Measurements from ENCODE around the gene NUDT9.
"Not testable (repeated sequence)": the region's sequence is repeated elsewhere in the genome, so short reads cannot be mapped to it uniquely, and the experiment has no call there.

NUDT9 gene

GRCh38 chr4:87410157-87410556 lies 12.2 kb upstream of the NUDT9 start:
- no peak for DNase-seq

GRCh38 chr4:87410679-87411078 lies 11.7 kb upstream of the NUDT9 start:
- no peak for DNase-seq

- no peak for DNase-seq
Measured at GRCh38 chr4:87414816-87415215, 7.6 kb upstream of the NUDT9 start.

- no peak for DNase-seq
Measured at GRCh38 chr4:87416965-87417364, 5.4 kb upstream of the NUDT9 start.

GRCh38 chr4:87418410-87418809 lies 4.0 kb upstream of the NUDT9 start:
- DNase-seq: not testable (repeated sequence)

- DNase-seq: no peak
Measured at GRCh38 chr4:87419578-87420249, 2.7 kb upstream of the NUDT9 start.

- no peak for DNase-seq
Measured at GRCh38 chr4:87420276-87420830, 2.0 kb upstream of the NUDT9 start.

GRCh38 chr4:87423317-87424098 lies 1.1 kb downstream of the NUDT9 start:
- no peak for DNase-seq

- DNase-seq: not testable (repeated sequence)
Measured at GRCh38 chr4:87424099-87424543, 1.7 kb downstream of the NUDT9 start.

- DNase-seq: peak; percentile 12
Measured at GRCh38 chr4:87425711-87426110, 3.3 kb downstream of the NUDT9 start.

GRCh38 chr4:87426865-87427517 lies 4.6 kb downstream of the NUDT9 start:
- no peak for DNase-seq

- DNase-seq: no peak
Measured at GRCh38 chr4:87427518-87427868, 5.1 kb downstream of the NUDT9 start.

- no peak for DNase-seq
Measured at GRCh38 chr4:87428979-87429378, 6.6 kb downstream of the NUDT9 start.

- DNase-seq: no peak
Measured at GRCh38 chr4:87430038-87430437, 7.7 kb downstream of the NUDT9 start.

- no peak for DNase-seq
Measured at GRCh38 chr4:87433342-87433741, 11.0 kb downstream of the NUDT9 start.

GRCh38 chr4:87442889-87443288 lies 20.5 kb downstream of the NUDT9 start:
- no peak for DNase-seq

- no peak for DNase-seq
Measured at GRCh38 chr4:87444741-87445140, 22.4 kb downstream of the NUDT9 start.

- no peak for DNase-seq
Measured at GRCh38 chr4:87445964-87446363, 23.6 kb downstream of the NUDT9 start.

GRCh38 chr4:87446375-87446774 lies 24.0 kb downstream of the NUDT9 start:
- not testable (repeated sequence) for DNase-seq

GRCh38 chr4:87451537-87451936 lies 29.2 kb downstream of the NUDT9 start:
- DNase-seq: no peak

GRCh38 chr4:87458913-87459312 lies 36.5 kb downstream of the NUDT9 start:
- DNase-seq: no peak

- no peak for DNase-seq
Measured at GRCh38 chr4:87461281-87461700, 38.9 kb downstream of the NUDT9 start.

GRCh38 chr4:87462102-87462501 lies 39.7 kb downstream of the NUDT9 start:
- no peak for DNase-seq
